K562 (cell line): ENCODE data around the gene ALDH9A1. TPM values are rescaled to one million over a fixed set of nuclear protein-coding genes. Genes with fewer than 3 reads are reported as not detected.

Experiments
- AFF1 ChIP-seq, 2 experiments: fragments of 450-650 bp; IDR thresholded peaks; 2 replicates each; pipeline ENCODE4 v1.6.1; 2018; ENCODE audit warnings: mild to moderate bottlenecking in 2 of 2, low read depth in 1 of 2; ENCODE audit not compliant: partially characterized antibody in 2 of 2
- ARID4B ChIP-seq: sonication (generic); formaldehyde crosslinking; IDR thresholded peaks from 2 replicates; pipeline ENCODE4 v1.8.0; 2022; ENCODE audit warnings: mild to moderate bottlenecking, missing genetic modification reagents
- PCBP2 ChIP-seq: fragments of 200-400 bp; formaldehyde crosslinking; IDR thresholded peaks from 2 replicates; pipeline ENCODE4 v1.6.1; 2018; ENCODE audit warnings: low read length, low read depth, mild to moderate bottlenecking, moderate library complexity; ENCODE audit not compliant: poor library complexity, severe bottlenecking
- SMARCE1 ChIP-seq: fragments of 450-650 bp; IDR thresholded peaks from 2 replicates; pipeline ENCODE4 v1.7.1; 2016; ENCODE audit warnings: mild to moderate bottlenecking
- ZNF280A ChIP-seq: fragments of 450-650 bp; IDR thresholded peaks from 2 replicates; pipeline ENCODE4 v1.6.1; 2018; ENCODE audit warnings: mild to moderate bottlenecking, low read depth; ENCODE audit not compliant: partially characterized antibody
- ZNF407 ChIP-seq: fragments of 450-650 bp; IDR thresholded peaks from 2 replicates; pipeline ENCODE4 v1.6.1; 2016; ENCODE audit warnings: low read depth
- polyA plus RNA-seq, 8 experiments: library from polyadenylated mRNA; depleted of rRNA in 4 of 8; stranded (reverse) in 5 of 8; unstranded in 3 of 8; fragments of >200 nt; fragmentation: Nextera tagmentation in 2 of 8; fragmentation: Illumina TruSeq in 1 of 8; extraction: Ambion mirVana in 2 of 8; extraction: Trizol in 1 of 8; gene quantifications; 2 replicates each; pipeline versions ENCODE4 v1.2.1 to v1.2.3, GENCODE V29; 2011 to 2014; ENCODE audit warnings: inconsistent platforms in 1 of 8, missing spikeins in 1 of 8
- total RNA-seq, 7 experiments: library from RNA; depleted of rRNA in 6 of 7; stranded (reverse); fragments of >200 nt in 6 of 7; fragmentation: Illumina TruSeq in 2 of 7; extraction: Trizol in 2 of 7; gene quantifications; 2 replicates each; pipeline versions ENCODE4 v1.2.1 to v1.2.3, GENCODE V29; 2011 to 2021; ENCODE audit warnings: low replicate concordance in 1 of 7

Gene ALDH9A1
- total and polyA plus RNA-seq, 9 of the 15 experiments (the other 6 are each of a cell fraction or from before 2014, with no cell fraction given) = 26.5 to 54.3 (median 39.2) TPM

DNA sequence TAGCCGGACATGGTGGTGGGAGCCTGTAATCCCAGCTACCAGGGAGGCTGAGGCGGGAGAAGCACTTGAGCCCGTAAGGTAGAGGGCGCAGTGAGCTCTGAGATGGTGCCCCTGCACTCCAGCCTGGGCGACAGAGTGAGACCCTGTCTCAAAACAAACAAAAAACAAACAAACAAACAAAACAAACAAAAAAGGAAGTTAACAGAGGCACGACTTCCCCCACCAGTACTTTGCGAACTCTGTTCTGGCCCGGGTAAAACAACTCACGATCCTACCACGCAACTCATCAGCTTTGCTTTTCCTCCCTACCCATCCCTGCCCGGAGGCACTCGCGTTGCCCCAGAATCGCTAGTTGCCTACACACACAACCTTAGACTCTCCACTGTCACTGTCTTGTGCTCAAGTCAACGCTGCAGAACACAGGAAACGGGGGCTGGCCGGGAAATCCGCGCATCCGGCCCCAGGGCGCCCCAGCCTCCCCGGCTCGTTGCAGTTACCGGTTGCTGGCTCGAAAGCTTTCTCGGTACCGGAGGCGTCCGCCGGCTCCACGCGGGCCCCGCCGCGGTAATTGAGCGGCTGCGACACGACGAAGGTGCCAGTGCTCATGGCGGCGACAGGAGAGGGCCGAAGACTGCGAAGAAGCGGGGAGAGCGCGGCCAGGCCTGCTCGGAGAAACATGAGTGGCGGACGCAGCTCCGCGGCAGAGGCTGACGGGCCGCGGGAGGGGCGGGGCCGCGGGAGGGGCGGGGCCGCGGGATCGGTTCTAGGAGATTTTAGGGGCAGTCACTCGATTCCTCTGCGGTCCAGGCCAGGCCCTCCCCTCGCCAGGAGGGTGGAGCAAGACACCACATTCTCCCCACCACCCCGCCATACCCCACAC is at the start of gene ALDH9A1 (continued):
- TF ChIP-seq ZNF407 (peak; percentile 34; the same call in 1 of the 2 replicates), PCBP2 (no peak), ZNF280A (peak; percentile 29), SMARCE1 (peak; percentile 85), ARID4B (peak; percentile 61; the same call in 1 of the 2 replicates), AFF1 (IDR thresholded peaks at IDR 0.05; ENCODE audit: low read depth in 1 of 2, partially characterized antibody in 2 of 2) (peak; percentile 38 to 50)
